ENCODE data around the gene AUTS2.

GRCh38 chr7:70153933-70154332 lies 555.7 kb downstream of the AUTS2 start:
- no peak for TF ChIP-seq ATF1 (CRISPR knock-in tag; IDR thresholded peaks at IDR 0.05)
- no peak for TF ChIP-seq ATF1 (tag; IDR thresholded peaks at IDR 0.05)
- no peak for TF ChIP-seq EP300 (IDR thresholded peaks at IDR 0.05; ENCODE audit: low read length)
- TF ChIP-seq ZNF133 (CRISPR knock-in tag; IDR thresholded peaks at IDR 0.05), result no peak
- TF ChIP-seq MYNN (IDR thresholded peaks at IDR 0.05), result no peak
- no peak for TF ChIP-seq MYNN (CRISPR knock-in tag; IDR thresholded peaks at IDR 0.05)
- TF ChIP-seq CTCF (IDR thresholded peaks at IDR 0.05 in 2 of 3, conservative IDR thresholded peaks at IDR 0.05 in 1 of 3; ENCODE audit: insufficient read depth in 2 of 3, low read depth in 1 of 3, low read length in 3 of 3), result no peak
- no peak for TF ChIP-seq ATF7 (IDR thresholded peaks at IDR 0.05)
- no peak for TF ChIP-seq ZNF445 (CRISPR knock-in tag; IDR thresholded peaks at IDR 0.05; ENCODE audit: low read depth)
- no peak for TF ChIP-seq ATF3 (IDR thresholded peaks at IDR 0.05)
- no peak for TF ChIP-seq ATF3 (CRISPR knock-in tag; conservative IDR thresholded peaks at IDR 0.05)
- TF ChIP-seq EZH2 (IDR thresholded peaks at IDR 0.05; ENCODE audit: borderline replicate concordance, low read depth, low read length), result no peak
- TF ChIP-seq RFX7 (CRISPR knock-in tag; IDR thresholded peaks at IDR 0.05), result no peak
- TF ChIP-seq TGIF2 (CRISPR knock-in tag; IDR thresholded peaks at IDR 0.05), result no peak
- no peak for TF ChIP-seq USF2 (CRISPR knock-in tag; IDR thresholded peaks at IDR 0.05)
- TF ChIP-seq SETDB1 (IDR thresholded peaks at IDR 0.05; ENCODE audit: low read length), result no peak
